ACC112 (cell line): ENCODE measurements around the gene SMC3.

Experiments used
- H2AFZ ChIP-seq: fragments of 200-600 bp; sonication (generic); one replicate; pipeline ENCODE4 v1.6.0; 2017; ENCODE audit warnings: antibody characterized with exemption, low read length; ENCODE audit not compliant: unreplicated experiment
- H3K27ac ChIP-seq: fragments of 200-600 bp; sonication (generic); 2 replicates; pipeline ENCODE4 v1.5.1; 2014; ENCODE audit warnings: low read depth, mild to moderate bottlenecking, antibody characterized with exemption, low read length, moderate library complexity
- H3K27me3 ChIP-seq: fragments of 200-600 bp; sonication (generic); 2 replicates; pipeline ENCODE4 v1.6.1; 2014; ENCODE audit warnings: mild to moderate bottlenecking, antibody characterized with exemption, low read length, moderate library complexity, mixed read lengths; ENCODE audit not compliant: insufficient read depth
- H3K36me3 ChIP-seq: fragments of 200-600 bp; sonication (generic); 2 replicates; pipeline ENCODE4 v1.6.1; 2016; ENCODE audit warnings: mild to moderate bottlenecking, antibody characterized with exemption, low read length, moderate library complexity, mixed read lengths; ENCODE audit not compliant: insufficient read depth
- H3K4me1 ChIP-seq: fragments of 200-600 bp; sonication (generic); one replicate; pipeline ENCODE4 v1.6.1; 2016; ENCODE audit warnings: low read length, mixed read lengths; ENCODE audit not compliant: insufficient read depth, unreplicated experiment, control insufficient read depth
- H3K4me3 ChIP-seq: fragments of 200-600 bp; sonication (generic); 2 replicates; pipeline ENCODE4 v1.5.1; 2014; ENCODE audit warnings: mild to moderate bottlenecking, low read depth, low read length
- H3K79me2 ChIP-seq: fragments of 200-600 bp; sonication (generic); one replicate; pipeline ENCODE4 v1.6.0; 2016; ENCODE audit warnings: low read length; ENCODE audit not compliant: control insufficient read depth, unreplicated experiment, insufficient read depth

Gene SMC3

GRCh38 chr10:110647136-110647430, 79.6 kb downstream of the SMC3 start:
- Histone ChIP-seq H3K79me2 (no peaks in the 10 kb centered on the region), H3K27ac (no peak overlapping the region), H3K27me3 (peaks cover 48% of the 10 kb centered on the region), H3K4me1 (peaks cover 6% of the 10 kb centered on the region), H3K36me3 (no peaks in the 10 kb centered on the region), H2AFZ (no peak overlapping the region), H3K4me3 (no peak overlapping the region)

DNA sequence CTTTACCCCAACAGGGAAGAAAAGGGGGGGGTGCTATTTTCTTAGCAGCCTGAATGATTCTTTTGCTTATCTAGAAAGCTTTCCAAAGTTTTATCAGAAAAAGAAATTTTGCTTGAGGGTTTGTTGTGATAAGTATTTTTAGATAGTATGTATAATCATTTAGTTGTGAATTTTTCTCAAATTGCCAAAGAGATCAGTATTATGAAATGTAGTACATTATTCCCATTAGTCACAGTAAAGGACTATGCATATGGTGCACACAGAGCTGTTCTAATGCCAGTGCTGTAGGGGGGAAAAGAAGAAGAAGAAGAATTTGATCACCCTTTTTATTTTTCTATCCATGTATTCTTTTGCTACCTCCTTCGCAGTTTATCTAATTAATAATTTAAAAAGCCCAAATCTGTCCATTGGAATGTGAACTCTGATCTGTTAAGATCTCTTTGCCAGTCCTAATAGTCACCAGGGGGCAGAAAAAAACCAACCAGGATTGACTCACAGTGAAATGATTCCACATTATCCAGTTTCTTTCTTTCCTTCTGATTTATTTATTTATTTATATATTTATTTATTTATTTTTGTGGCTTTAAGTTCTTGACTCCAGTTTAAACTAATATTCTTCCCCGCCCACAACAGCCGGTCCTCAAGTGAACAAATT, 81.3 kb downstream of the SMC3 start:
- H3K79me2 ChIP-seq = no peaks in the 10 kb centered on the region
- H3K27ac ChIP-seq = no peak overlapping the region
- H3K4me1 ChIP-seq = peaks cover 6% of the 10 kb centered on the region
- H3K4me3 ChIP-seq = no peak overlapping the region
- no peak overlapping the region for H2AFZ ChIP-seq
- peaks cover 32% of the 10 kb centered on the region for H3K27me3 ChIP-seq
- H3K36me3 ChIP-seq = no peaks in the 10 kb centered on the region

DNA sequence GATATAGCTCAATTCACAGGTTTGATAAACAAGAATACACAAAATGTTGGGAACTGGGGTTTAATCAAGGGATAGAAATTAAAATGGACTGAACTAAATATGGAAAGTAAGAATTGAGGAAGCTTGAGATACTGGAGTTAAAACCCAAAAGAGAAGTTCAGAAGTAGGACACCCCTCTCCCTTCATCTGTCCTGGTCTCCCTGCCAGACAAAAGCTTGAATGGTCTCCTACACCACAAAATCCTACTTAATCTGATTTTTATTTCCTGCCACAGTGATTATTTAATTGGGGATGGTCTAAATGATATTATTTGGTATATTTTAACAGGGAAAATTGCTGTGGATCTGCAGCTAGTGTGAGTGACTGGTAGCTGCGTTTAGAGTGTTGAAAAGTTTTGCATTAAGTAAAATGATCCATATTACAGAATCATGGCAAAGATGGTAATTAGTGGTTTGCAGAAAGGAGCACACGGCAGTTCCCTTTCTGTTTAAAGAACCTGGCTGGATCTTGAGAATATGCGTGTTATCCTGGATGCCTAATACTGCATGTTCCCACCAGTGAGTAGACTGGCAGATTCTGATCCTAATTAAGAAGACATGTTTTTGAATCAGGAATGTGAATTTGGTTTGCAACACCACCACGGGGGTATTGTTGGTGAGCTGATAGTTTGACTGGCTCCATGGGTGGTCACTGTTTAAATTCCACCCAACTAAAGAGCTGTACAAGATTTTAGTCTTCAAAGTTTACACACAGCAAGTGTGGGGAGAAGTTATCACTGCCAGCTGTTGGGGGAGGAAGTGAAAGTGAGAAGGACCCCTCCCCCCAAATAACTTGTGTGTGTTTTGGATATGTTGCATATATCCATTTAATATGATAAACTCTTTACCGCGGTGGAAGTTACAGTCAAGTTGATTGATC, 82.1 kb downstream of the SMC3 start:
- no peak overlapping the region for H2AFZ ChIP-seq
- H3K4me1 ChIP-seq = peaks cover 6% of the 10 kb centered on the region
- H3K4me3 ChIP-seq = no peak overlapping the region
- no peaks in the 10 kb centered on the region for H3K36me3 ChIP-seq
- H3K27ac ChIP-seq = no peak overlapping the region
- H3K79me2 ChIP-seq = no peaks in the 10 kb centered on the region
- H3K27me3 ChIP-seq = peaks cover 32% of the 10 kb centered on the region

DNA sequence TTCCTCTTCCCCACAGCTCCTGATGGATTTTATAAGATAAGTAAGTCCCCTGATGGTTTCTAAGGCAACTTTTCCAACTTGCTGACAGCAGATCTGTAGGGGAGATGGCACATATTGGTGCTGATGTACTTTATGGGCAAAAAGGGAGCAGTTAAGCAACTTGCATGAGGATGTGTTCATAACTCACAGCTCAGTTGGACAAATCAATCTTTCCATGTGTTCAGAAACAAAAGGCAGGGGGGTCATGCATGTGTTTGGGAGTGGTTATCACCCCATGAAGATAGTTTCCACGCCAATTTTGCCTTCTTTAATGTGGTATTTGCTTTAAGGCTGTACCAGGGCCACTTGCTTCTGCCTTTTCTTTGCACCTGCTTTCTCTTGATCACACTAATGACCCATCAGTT, 82.8 kb downstream of the SMC3 start:
- Histone ChIP-seq H3K79me2 (no peaks in the 10 kb centered on the region), H3K4me1 (peaks cover 6% of the 10 kb centered on the region), H3K27ac (no peak overlapping the region), H2AFZ (no peak overlapping the region), H3K4me3 (no peak overlapping the region), H3K27me3 (peaks cover 26% of the 10 kb centered on the region), H3K36me3 (no peaks in the 10 kb centered on the region)

GRCh38 chr10:110651044-110651958, 83.8 kb downstream of the SMC3 start:
- Histone ChIP-seq H2AFZ (peak overlapping the region; percentile 10), H3K4me3 (no peak overlapping the region), H3K79me2 (no peaks in the 10 kb centered on the region), H3K4me1 (peaks cover 6% of the 10 kb centered on the region), H3K36me3 (no peaks in the 10 kb centered on the region), H3K27me3 (peaks cover 22% of the 10 kb centered on the region), H3K27ac (no peak overlapping the region)

- Histone ChIP-seq H3K27ac (no peak overlapping the region), H3K4me3 (no peak overlapping the region), H3K27me3 (peaks cover 11% of the 10 kb centered on the region; the same call in 1 of the 2 replicates), H2AFZ (no peak overlapping the region), H3K79me2 (no peaks in the 10 kb centered on the region), H3K36me3 (no peaks in the 10 kb centered on the region), H3K4me1 (peaks cover 6% of the 10 kb centered on the region)
These were observed 85.1 kb downstream of the SMC3 start for GRCh38 chr10:110652475-110653118.
